Spleen (tissue), 11 donors: ENCODE results near the gene P3H1. TPM values are rescaled to one million over a fixed set of nuclear protein-coding genes. Genes with fewer than 3 reads are reported as not detected.

Experiments
- DNase-seq: peaks from one replicate; pipeline ENCODE4 v3.0.0-alpha.2; 2020
- H3K27ac ChIP-seq, 8 donors: fragments of 200-600 bp; sonication (generic) in 7 of 8; 1 replicate in 4 of 8; 2 replicates in 4 of 8; pipeline versions ENCODE4 v1.5.0 to v1.8.0; 2016 to 2021; ENCODE audit warnings: inconsistent platforms in 4 of 8, mild to moderate bottlenecking in 4 of 8, moderate library complexity in 1 of 8
- H3K27me3 ChIP-seq, 7 donors: fragments of 200-600 bp; sonication (generic) in 6 of 7; replicated peaks in 1 of 7; 1 replicate in 4 of 7; 2 replicates in 3 of 7; pipeline versions ENCODE4 v1.5.0 to v1.8.0; 2016 to 2021; ENCODE audit warnings: inconsistent platforms in 3 of 7, mild to moderate bottlenecking in 1 of 7
- H3K36me3 ChIP-seq, 6 donors: fragments of 200-600 bp; sonication (generic) in 5 of 6; 1 replicate in 4 of 6; 2 replicates in 2 of 6; pipeline versions ENCODE4 v1.5.0 to v1.8.0; 2016 to 2021; ENCODE audit warnings: inconsistent platforms in 2 of 6
- H3K4me1 ChIP-seq, 6 donors: fragments of 200-600 bp; sonication (generic) in 5 of 6; 1 replicate in 3 of 6; 2 replicates in 3 of 6; pipeline versions ENCODE4 v1.5.0 to v1.8.0; 2016 to 2021; ENCODE audit warnings: inconsistent platforms in 3 of 6
- H3K4me3 ChIP-seq, 8 donors: fragments of 200-600 bp; sonication (generic) in 7 of 8; 1 replicate in 4 of 8; 2 replicates in 4 of 8; pipeline versions ENCODE4 v1.5.0 to v1.8.0; 2016 to 2021; ENCODE audit warnings: inconsistent platforms in 4 of 8, mild to moderate bottlenecking in 4 of 8, moderate library complexity in 2 of 8
- H3K9me3 ChIP-seq, 8 donors: fragments of 200-600 bp; sonication (generic) in 7 of 8; 1 replicate in 4 of 8; 2 replicates in 4 of 8; pipeline versions ENCODE4 v1.5.0 to v1.8.0; 2016 to 2021; ENCODE audit warnings: inconsistent platforms in 4 of 8
- CTCF ChIP-seq, 11 experiments: fragments of 200-600 bp in 7 of 11; fragments of 450-650 bp in 4 of 11; sonication (generic) in 4 of 11; IDR thresholded peaks in 8 of 11; conservative IDR thresholded peaks in 3 of 11; 1 replicate in 7 of 11; 2 replicates in 4 of 11; pipeline versions ENCODE4 v1.4.0 to v1.8.0; 2016 to 2021; ENCODE audit warnings: antibody characterized with exemption in 11 of 11, inconsistent platforms in 4 of 11, mild to moderate bottlenecking in 1 of 11
- POLR2A ChIP-seq, 3 donors: fragments of 450-650 bp; IDR thresholded peaks; one replicate each; pipeline ENCODE4 v1.5.1; 2017; ENCODE audit warnings: antibody characterized with exemption in 3 of 3, mild to moderate bottlenecking in 1 of 3
- POLR2AphosphoS5 ChIP-seq, 3 donors: sonication (generic); formaldehyde crosslinking; IDR thresholded peaks; one replicate each; pipeline ENCODE4 v1.5.1; 2017; ENCODE audit warnings: antibody characterized with exemption in 3 of 3
- WGBS, 5 donors: extraction: QIAGEN DNeasy Blood & Tissue Kit in 3 of 5; methylation state at CpG; one replicate each; pipeline versions ENCODE4 v1.1.5 to v1.1.7; 2013 to 2018; 5-methylcytosine and 5-hydroxymethylcytosine counted together
- intact Hi-C: fragments of 100-400 bp; cut with DNase I; formaldehyde crosslinking; loops from one replicate; pipeline ENCODE4 v1.15.0; 2023; ENCODE audit warnings: low total_unique reads
- polyA plus RNA-seq, 3 donors: library from polyadenylated mRNA; stranded (reverse); fragments of 200-250 nt; gene quantifications; one replicate each; pipeline ENCODE4 v1.2.1, GENCODE V29; 2013
- total RNA-seq, 7 donors: library from RNA; depleted of rRNA in 3 of 7; stranded (reverse); fragments of >200 nt in 3 of 7; fragmentation: NEBNext Ultra II Directional in 4 of 7; extraction: Animal tissue kit (Norgen Biotek cat#: 25700) in 4 of 7; gene quantifications; one replicate each; pipeline versions ENCODE4 v1.1.0 to v1.2.1, GENCODE V29; 2016 to 2021
- donor health status: healthy with polysubstance abuse.
- donor health status: DM: no; HTN: no; CAD: no; lungs with moderate emphysema.
- donor health status: DM: no; HTN: no; CAD: no.
- donor health status: Bipolar disorder and iron deficiency.
- donor health status: healthy.
- donor health status: DM: no; HTN: no; CAD: no.
- donor health status: DM: yes; HTN: yes; CAD: no.

Gene P3H1
- total and polyA plus RNA-seq, 10 donors: 35.1 to 55.8 (median 42.0) TPM

DNA sequence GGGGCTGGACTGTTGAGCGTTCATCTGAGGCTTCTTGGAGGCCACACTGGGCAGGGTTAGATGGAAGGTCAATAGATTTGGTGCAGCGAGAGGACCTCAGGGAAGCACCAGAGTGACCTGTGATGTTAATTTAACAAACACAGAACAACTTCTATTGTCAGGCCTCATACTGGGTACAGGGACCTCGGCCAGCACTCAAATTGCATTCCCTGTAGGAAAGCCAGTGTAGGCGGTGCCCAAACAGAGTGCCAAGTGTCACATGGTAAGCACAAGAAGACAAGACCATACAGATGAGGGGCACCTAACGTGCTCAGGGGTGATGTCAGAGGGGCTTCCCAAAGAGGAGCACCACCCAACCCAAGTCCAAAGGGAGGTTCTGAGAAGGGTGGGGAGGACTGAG lies 19.3 kb upstream of the P3H1 start:
- H3K4me3 ChIP-seq: no peak overlapping the region
- intact Hi-C loops: no loop called here
- H3K4me1 ChIP-seq: peaks cover 0 to 17% (median 10%) of the 10 kb centered on the region in 6 donors
- no peak for DNase-seq
- TF ChIP-seq POLR2AphosphoS5 (IDR thresholded peaks at IDR 0.05): no peak
- no peak for TF ChIP-seq CTCF (IDR thresholded peaks at IDR 0.05 in 8 of 11, conservative IDR thresholded peaks at IDR 0.05 in 3 of 11)
- TF ChIP-seq POLR2A (IDR thresholded peaks at IDR 0.05): no peak
- H3K27ac ChIP-seq: no peak overlapping the region
- peaks cover 0 to 10% (median 0%) of the 10 kb centered on the region in 7 donors for H3K27me3 ChIP-seq
- H3K36me3 ChIP-seq: peaks cover 0 to 27% (median 2%) of the 10 kb centered on the region in 6 donors
- H3K9me3 ChIP-seq: no peaks in the 10 kb centered on the region
- WGBS, 5 donors: 86 to 94% (median 93%) methylated on average over 5 of the region's 5 CpGs

DNA sequence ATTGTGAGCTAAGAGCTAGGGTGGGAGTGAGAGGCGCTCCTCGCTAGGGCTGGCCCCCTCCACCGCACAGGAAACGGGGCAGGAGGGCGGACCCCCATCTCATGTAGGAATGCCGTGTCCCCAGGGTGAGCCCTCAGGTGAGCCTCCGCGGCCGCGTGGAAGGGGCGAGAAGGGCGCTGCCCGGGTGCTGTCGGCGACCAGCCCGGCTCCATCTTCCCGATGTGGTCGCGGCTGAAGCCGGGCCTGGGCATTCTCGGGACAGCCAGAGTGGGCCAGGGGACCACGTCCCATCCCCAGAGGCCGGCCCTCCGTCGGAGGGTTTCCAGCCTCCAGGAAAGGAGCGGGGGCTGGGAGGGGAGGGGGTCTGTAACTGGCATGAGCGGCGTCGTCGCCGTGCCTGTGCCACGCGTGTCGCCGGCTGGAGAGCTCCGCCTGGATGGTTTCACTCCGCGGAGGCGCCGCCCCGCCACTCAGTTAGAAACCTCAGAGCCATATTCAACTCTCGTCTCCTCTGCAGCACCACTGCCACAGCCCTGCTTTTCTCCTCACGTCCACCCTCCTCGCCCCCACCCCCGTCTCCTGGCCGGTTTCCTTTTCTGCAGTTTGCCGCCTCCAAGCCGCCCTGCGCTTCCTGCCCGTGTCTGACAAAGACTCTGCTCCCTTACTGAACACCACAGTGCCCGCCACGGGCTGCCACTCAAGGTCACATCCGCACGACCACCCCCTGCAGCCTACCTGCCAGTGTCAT lies 18.3 kb upstream of the P3H1 start, which contains the start of gene TMEM269:
Gene TMEM269 (plus strand): TSS at position 46 of the 748 bp plus-strand sequence. CDS start 4,903 bp downstream, outside the sequence.
- Histone ChIP-seq H3K4me1 (peaks cover 0 to 17% (median 10%) of the 10 kb centered on the region in 6 donors), H3K36me3 (peaks cover 0 to 36% (median 8%) of the 10 kb centered on the region in 6 donors), H3K27me3 (peaks cover 0 to 10% (median 0%) of the 10 kb centered on the region in 7 donors), H3K4me3 (peak within 1 kb of the TSS in 7 of 8 donors; percentile 2 to 66 (median 32)), H3K9me3 (no peaks in the 10 kb centered on the region), H3K27ac (no peak within 1 kb of the TSS)
- WGBS, 5 donors: 7 to 21% (median 11%) methylated on average over 31 to 54 of the region's 54 CpGs
- intact Hi-C loops: no loop called here
- DNase-seq: peak; percentile 79
- TF ChIP-seq POLR2A (IDR thresholded peaks at IDR 0.05) (no peak), POLR2AphosphoS5 (IDR thresholded peaks at IDR 0.05) (peak in 2 of 3 donors; percentile 27 to 67)

- Histone ChIP-seq H3K4me1 (peaks cover 0 to 17% (median 10%) of the 10 kb centered on the region in 6 donors), H3K4me3 (peak overlapping the region in 3 of 8 donors; percentile 22 to 66 (median 30)), H3K36me3 (peaks cover 0 to 42% (median 10%) of the 10 kb centered on the region in 6 donors), H3K27ac (no peak overlapping the region), H3K27me3 (peaks cover 0 to 10% (median 0%) of the 10 kb centered on the region in 7 donors), H3K9me3 (no peaks in the 10 kb centered on the region)
- TF ChIP-seq POLR2A (IDR thresholded peaks at IDR 0.05) (no peak), CTCF (IDR thresholded peaks at IDR 0.05 in 8 of 11, conservative IDR thresholded peaks at IDR 0.05 in 3 of 11) (no peak), POLR2AphosphoS5 (IDR thresholded peaks at IDR 0.05) (no peak)
- WGBS, 5 donors: 89 to 93% (median 92%) methylated on average over 18 of the region's 18 CpGs
- intact Hi-C loops: no loop called here
- DNase-seq: no peak
Observed at GRCh38 chr1:42784547-42784945, 17.7 kb upstream of the P3H1 start.

DNA sequence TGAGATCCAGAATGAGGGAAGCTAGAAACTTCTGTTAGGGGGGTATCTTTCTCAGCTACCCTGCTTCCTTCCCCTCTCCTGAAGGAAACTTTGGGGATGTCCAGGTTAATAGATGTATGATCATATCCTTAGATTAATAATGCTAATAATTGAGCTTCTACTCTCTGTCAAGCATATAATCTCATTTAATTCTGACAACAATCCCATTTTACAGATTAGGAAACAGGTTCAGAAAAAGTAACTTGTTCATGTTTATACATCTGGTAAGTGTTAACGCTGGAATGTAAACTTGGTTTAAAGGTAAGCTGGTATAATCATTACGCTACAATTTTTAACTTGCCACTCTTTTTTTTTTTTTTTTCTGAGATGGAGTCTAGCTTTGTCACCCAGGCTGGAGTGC lies 16.3 kb upstream of the P3H1 start:
- TF ChIP-seq POLR2AphosphoS5 (IDR thresholded peaks at IDR 0.05): no peak
- TF ChIP-seq CTCF (IDR thresholded peaks at IDR 0.05 in 8 of 11, conservative IDR thresholded peaks at IDR 0.05 in 3 of 11): no peak
- TF ChIP-seq POLR2A (IDR thresholded peaks at IDR 0.05): no peak
- no peak for DNase-seq
- Histone ChIP-seq H3K4me3 (no peak overlapping the region), H3K9me3 (no peaks in the 10 kb centered on the region), H3K4me1 (peaks cover 0 to 17% (median 10%) of the 10 kb centered on the region in 6 donors), H3K36me3 (peaks cover 0 to 57% (median 10%) of the 10 kb centered on the region in 6 donors), H3K27me3 (peaks cover 0 to 10% (median 0%) of the 10 kb centered on the region in 7 donors), H3K27ac (no peak overlapping the region)
- 96 to 100% (median 97%) methylated on average over 2 of the region's 2 CpGs for WGBS, 5 donors
- intact Hi-C loops: no loop called here
